Measurements from ENCODE around the gene RUSF1.

The RUSF1 gene

GRCh38 chr16:31471875-31472708, 36.1 kb downstream of the RUSF1 start, which contains the start of gene TGFB1I1:
Gene TGFB1I1 (plus strand): TSS chr16:31472152. CDS start chr16:31472189, 37 bp downstream.
- H2BK5ac ChIP-seq (ENCODE audit: low read length), result no peak within 1 kb of the TSS
- H4K91ac ChIP-seq (ENCODE audit: low read depth, low read length, poor library complexity), result no peak within 1 kb of the TSS
- peak within 1 kb of the TSS; percentile 38 for H3K14ac ChIP-seq (ENCODE audit: low read length)
- peak within 1 kb of the TSS; percentile 44 for H3K9ac ChIP-seq (ENCODE audit: low read depth, low read length, poor library complexity)
- H3K27me3 ChIP-seq (ENCODE audit: control insufficient read depth in 3 of 3, insufficient read depth in 3 of 3, low read depth in 1 of 3, low read length in 3 of 3), result peaks cover 0 to 60% (median 30%) of the 10 kb centered on the region in 3 experiments
- H2AK5ac ChIP-seq (ENCODE audit: low read depth, low read length), result no peak within 1 kb of the TSS
- peaks cover 5 to 6% of the 10 kb centered on the region in 2 donors for H3K4me1 ChIP-seq (ENCODE audit: control insufficient read depth in 2 of 2, insufficient read depth in 1 of 2, low read depth in 1 of 2, low read length in 2 of 2)
- H2BK15ac ChIP-seq (ENCODE audit: low read length), result peak within 1 kb of the TSS; percentile 58
- peaks cover under 1% of the 10 kb centered on the region for H3K79me1 ChIP-seq (ENCODE audit: low read depth, low read length)
- H4K8ac ChIP-seq (ENCODE audit: low read depth, low read length), result no peak within 1 kb of the TSS
- H3K36me3 ChIP-seq (replicated peaks in 1 of 2; ENCODE audit: control insufficient read depth in 2 of 2, insufficient read depth in 2 of 2, low read length in 2 of 2), result peaks cover 0 to 33% of the 10 kb centered on the region in 2 donors
- peak within 1 kb of the TSS; percentile 61 to 76 for H3K4me3 ChIP-seq (ENCODE audit: low read length in 2 of 2)
- no peak within 1 kb of the TSS for H3K4ac ChIP-seq (ENCODE audit: low read length)
- H3K23ac ChIP-seq (ENCODE audit: low read depth, low read length, poor library complexity), result peak within 1 kb of the TSS; percentile 89
- H3K4me2 ChIP-seq (ENCODE audit: insufficient read depth, low read length, poor library complexity, severe bottlenecking), result peak within 1 kb of the TSS; percentile 66
- peak within 1 kb of the TSS; percentile 41 for H2BK12ac ChIP-seq (ENCODE audit: low read length)
- no peak for DNase-seq (ENCODE audit: low spot score)
- no peak within 1 kb of the TSS for H3K27ac ChIP-seq (replicated peaks; ENCODE audit: low read length)
- H3K18ac ChIP-seq (ENCODE audit: low read length), result peak within 1 kb of the TSS; percentile 80
- H3K9me3 ChIP-seq (replicated peaks in 1 of 2; ENCODE audit: control insufficient read depth in 2 of 2, insufficient read depth in 1 of 2, low read depth in 1 of 2, low read length in 2 of 2), result peaks cover 0 to 5% of the 10 kb centered on the region in 2 donors
- no peak within 1 kb of the TSS for H2BK120ac ChIP-seq (ENCODE audit: low read depth, low read length)
- WGBS, 2 donors (ENCODE audit: extremely low coverage in 2 of 2, insufficient read length in 2 of 2, insufficient replicate concordance in 1 of 2), result no CpG with 5 or more reads among the region's 63 CpGs
- peak within 1 kb of the TSS; percentile 91 for H2AFZ ChIP-seq (ENCODE audit: low read length)

DNA sequence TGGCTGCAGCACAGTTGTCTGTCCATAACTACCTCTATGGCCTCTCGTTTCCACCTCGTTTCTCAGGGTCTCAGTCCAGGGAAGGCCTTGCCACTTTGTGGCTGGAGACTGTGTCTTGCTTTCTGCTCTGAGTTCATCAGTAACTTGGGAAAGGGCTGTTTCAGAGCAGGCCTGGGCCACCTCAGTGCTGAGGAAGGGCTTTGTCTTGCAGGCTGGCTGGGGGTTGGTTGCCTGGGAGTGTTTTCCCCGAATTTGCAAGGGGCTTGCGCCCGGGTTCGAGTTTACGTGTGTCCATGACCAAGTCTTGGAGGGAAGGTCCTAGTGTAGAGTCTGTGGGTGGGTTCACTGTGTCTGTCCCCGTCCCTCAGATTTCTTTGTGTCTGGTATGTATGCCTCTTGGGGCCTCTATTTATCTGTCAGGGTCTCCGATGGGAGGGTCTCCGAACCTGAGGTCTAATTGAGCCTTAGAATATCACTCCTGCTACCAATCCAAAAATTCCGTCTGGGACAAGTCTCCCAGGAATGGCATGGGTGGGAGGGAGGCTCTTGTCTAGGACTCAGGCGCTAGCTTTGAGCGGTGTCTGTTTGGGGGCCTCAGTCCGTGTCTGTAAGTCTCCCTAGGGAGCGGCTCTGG, 36.8 kb downstream of the RUSF1 start:
- Histone ChIP-seq H3K27me3 (ENCODE audit: control insufficient read depth in 3 of 3, insufficient read depth in 3 of 3, low read depth in 1 of 3, low read length in 3 of 3) (peaks cover 0 to 54% (median 25%) of the 10 kb centered on the region in 3 experiments), H3K4me3 (ENCODE audit: low read length in 2 of 2) (peak overlapping the region in 1 of 2 donors; percentile 61), H3K14ac (ENCODE audit: low read length) (no peak overlapping the region), H2BK12ac (ENCODE audit: low read length) (no peak overlapping the region), H2BK15ac (ENCODE audit: low read length) (no peak overlapping the region), H3K23ac (ENCODE audit: low read depth, low read length, poor library complexity) (no peak overlapping the region), H3K4me2 (ENCODE audit: insufficient read depth, low read length, poor library complexity, severe bottlenecking) (peak overlapping the region; percentile 57), H4K91ac (ENCODE audit: low read depth, low read length, poor library complexity) (no peak overlapping the region), H2AFZ (ENCODE audit: low read length) (peak overlapping the region; percentile 91), H3K4ac (ENCODE audit: low read length) (no peak overlapping the region), H2BK120ac (ENCODE audit: low read depth, low read length) (no peak overlapping the region), H3K36me3 (replicated peaks in 1 of 2; ENCODE audit: control insufficient read depth in 2 of 2, insufficient read depth in 2 of 2, low read length in 2 of 2) (peaks cover 0 to 39% of the 10 kb centered on the region in 2 donors), H2AK5ac (ENCODE audit: low read depth, low read length) (no peak overlapping the region), H3K27ac (replicated peaks; ENCODE audit: low read length) (no peak overlapping the region), H3K79me1 (ENCODE audit: low read depth, low read length) (peaks cover under 1% of the 10 kb centered on the region), H3K9ac (ENCODE audit: low read depth, low read length, poor library complexity) (no peak overlapping the region), H3K18ac (ENCODE audit: low read length) (no peak overlapping the region), H3K9me3 (replicated peaks in 1 of 2; ENCODE audit: control insufficient read depth in 2 of 2, insufficient read depth in 1 of 2, low read depth in 1 of 2, low read length in 2 of 2) (peaks cover 0 to 5% of the 10 kb centered on the region in 2 donors), H3K4me1 (ENCODE audit: control insufficient read depth in 2 of 2, insufficient read depth in 1 of 2, low read depth in 1 of 2, low read length in 2 of 2) (peaks cover 4 to 5% of the 10 kb centered on the region in 2 donors), H2BK5ac (ENCODE audit: low read length) (no peak overlapping the region), H4K8ac (ENCODE audit: low read depth, low read length) (no peak overlapping the region)
- no CpG with 5 or more reads among the region's 15 CpGs for WGBS, 2 donors (ENCODE audit: extremely low coverage in 2 of 2, insufficient read length in 2 of 2, insufficient replicate concordance in 1 of 2)
- DNase-seq (ENCODE audit: low spot score), result no peak

DNA sequence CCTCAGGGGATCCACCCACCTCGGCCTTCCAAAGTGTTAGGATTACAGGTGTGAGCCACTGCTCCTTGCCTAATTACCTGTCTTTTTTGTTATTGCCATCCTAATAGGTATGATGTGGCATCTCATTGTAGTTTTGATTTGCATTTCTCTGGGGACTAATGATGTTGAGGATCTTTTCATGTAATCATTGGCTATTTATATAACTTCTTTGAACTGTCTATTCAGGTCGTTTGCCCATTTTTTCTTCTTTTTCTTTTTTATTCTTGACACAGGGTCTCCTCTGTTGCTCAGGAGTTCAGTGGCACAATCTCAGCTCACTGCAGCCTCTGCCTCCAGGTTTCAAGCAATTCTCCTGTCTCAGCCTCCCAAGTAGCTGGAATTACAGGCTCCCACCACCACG, 37.6 kb downstream of the RUSF1 start:
- Histone ChIP-seq H3K27me3 (ENCODE audit: control insufficient read depth in 3 of 3, insufficient read depth in 3 of 3, low read depth in 1 of 3, low read length in 3 of 3) (peaks cover 0 to 46% (median 18%) of the 10 kb centered on the region in 3 experiments), H3K4me2 (ENCODE audit: insufficient read depth, low read length, poor library complexity, severe bottlenecking) (no peak overlapping the region), H2BK5ac (ENCODE audit: low read length) (no peak overlapping the region), H3K9ac (ENCODE audit: low read depth, low read length, poor library complexity) (no peak overlapping the region), H3K4me3 (ENCODE audit: low read length in 2 of 2) (no peak overlapping the region), H3K4me1 (ENCODE audit: control insufficient read depth in 2 of 2, insufficient read depth in 1 of 2, low read depth in 1 of 2, low read length in 2 of 2) (peaks cover 2 to 5% of the 10 kb centered on the region in 2 donors), H3K18ac (ENCODE audit: low read length) (no peak overlapping the region), H4K8ac (ENCODE audit: low read depth, low read length) (no peak overlapping the region), H2AK5ac (ENCODE audit: low read depth, low read length) (no peak overlapping the region), H2BK120ac (ENCODE audit: low read depth, low read length) (no peak overlapping the region), H2BK15ac (ENCODE audit: low read length) (no peak overlapping the region), H4K91ac (ENCODE audit: low read depth, low read length, poor library complexity) (no peak overlapping the region), H3K23ac (ENCODE audit: low read depth, low read length, poor library complexity) (no peak overlapping the region), H2BK12ac (ENCODE audit: low read length) (no peak overlapping the region), H3K4ac (ENCODE audit: low read length) (no peak overlapping the region), H3K79me1 (ENCODE audit: low read depth, low read length) (peaks cover 3% of the 10 kb centered on the region), H3K36me3 (replicated peaks in 1 of 2; ENCODE audit: control insufficient read depth in 2 of 2, insufficient read depth in 2 of 2, low read length in 2 of 2) (peaks cover under 1 to 43% of the 10 kb centered on the region in 2 donors), H3K27ac (replicated peaks; ENCODE audit: low read length) (no peak overlapping the region), H2AFZ (ENCODE audit: low read length) (no peak overlapping the region), H3K9me3 (replicated peaks in 1 of 2; ENCODE audit: control insufficient read depth in 2 of 2, insufficient read depth in 1 of 2, low read depth in 1 of 2, low read length in 2 of 2) (peaks cover 0 to 5% of the 10 kb centered on the region in 2 donors), H3K14ac (ENCODE audit: low read length) (no peak overlapping the region)
- DNase-seq (ENCODE audit: low spot score), result no peak
- no CpG with 5 or more reads among the region's 3 CpGs for WGBS, 2 donors (ENCODE audit: extremely low coverage in 2 of 2, insufficient read length in 2 of 2, insufficient replicate concordance in 1 of 2)

- Histone ChIP-seq H2BK120ac (ENCODE audit: low read depth, low read length) (no peak overlapping the region), H3K23ac (ENCODE audit: low read depth, low read length, poor library complexity) (no peak overlapping the region), H3K27ac (replicated peaks; ENCODE audit: low read length) (no peak overlapping the region), H3K4ac (ENCODE audit: low read length) (no peak overlapping the region), H3K36me3 (replicated peaks in 1 of 2; ENCODE audit: control insufficient read depth in 2 of 2, insufficient read depth in 2 of 2, low read length in 2 of 2) (peaks cover 2 to 41% of the 10 kb centered on the region in 2 donors), H3K18ac (ENCODE audit: low read length) (no peak overlapping the region), H3K9me3 (replicated peaks in 1 of 2; ENCODE audit: control insufficient read depth in 2 of 2, insufficient read depth in 1 of 2, low read depth in 1 of 2, low read length in 2 of 2) (peaks cover 0 to 5% of the 10 kb centered on the region in 2 donors), H3K4me3 (ENCODE audit: low read length in 2 of 2) (no peak overlapping the region), H2BK15ac (ENCODE audit: low read length) (no peak overlapping the region), H3K79me1 (ENCODE audit: low read depth, low read length) (peaks cover 3% of the 10 kb centered on the region), H2BK5ac (ENCODE audit: low read length) (no peak overlapping the region), H2AK5ac (ENCODE audit: low read depth, low read length) (no peak overlapping the region), H3K14ac (ENCODE audit: low read length) (no peak overlapping the region), H2BK12ac (ENCODE audit: low read length) (no peak overlapping the region), H2AFZ (ENCODE audit: low read length) (no peak overlapping the region), H4K8ac (ENCODE audit: low read depth, low read length) (no peak overlapping the region), H3K27me3 (ENCODE audit: control insufficient read depth in 3 of 3, insufficient read depth in 3 of 3, low read depth in 1 of 3, low read length in 3 of 3) (peaks cover 0 to 19% (median 12%) of the 10 kb centered on the region in 3 experiments), H3K4me2 (ENCODE audit: insufficient read depth, low read length, poor library complexity, severe bottlenecking) (no peak overlapping the region), H3K4me1 (ENCODE audit: control insufficient read depth in 2 of 2, insufficient read depth in 1 of 2, low read depth in 1 of 2, low read length in 2 of 2) (peaks cover 2 to 5% of the 10 kb centered on the region in 2 donors), H3K9ac (ENCODE audit: low read depth, low read length, poor library complexity) (no peak overlapping the region), H4K91ac (ENCODE audit: low read depth, low read length, poor library complexity) (no peak overlapping the region)
- no peak for DNase-seq (ENCODE audit: low spot score)
- no CpG with 5 or more reads among the region's 5 CpGs for WGBS, 2 donors (ENCODE audit: extremely low coverage in 2 of 2, insufficient read length in 2 of 2, insufficient replicate concordance in 1 of 2)
These were observed 40.3 kb downstream of the RUSF1 start for GRCh38 chr16:31467858-31468257.

All from neuronal stem cell (in vitro differentiated cells).